DLD1 (cell line): Measurements from ENCODE around the gene HELZ2.

Source experiments
- in situ Hi-C: cut with HindIII; loops from 2 replicates; pipeline ENCODE4 v1.10.0; 2017; ENCODE audit warnings: low sequenced_read_pairs

HELZ2 gene

DNA sequence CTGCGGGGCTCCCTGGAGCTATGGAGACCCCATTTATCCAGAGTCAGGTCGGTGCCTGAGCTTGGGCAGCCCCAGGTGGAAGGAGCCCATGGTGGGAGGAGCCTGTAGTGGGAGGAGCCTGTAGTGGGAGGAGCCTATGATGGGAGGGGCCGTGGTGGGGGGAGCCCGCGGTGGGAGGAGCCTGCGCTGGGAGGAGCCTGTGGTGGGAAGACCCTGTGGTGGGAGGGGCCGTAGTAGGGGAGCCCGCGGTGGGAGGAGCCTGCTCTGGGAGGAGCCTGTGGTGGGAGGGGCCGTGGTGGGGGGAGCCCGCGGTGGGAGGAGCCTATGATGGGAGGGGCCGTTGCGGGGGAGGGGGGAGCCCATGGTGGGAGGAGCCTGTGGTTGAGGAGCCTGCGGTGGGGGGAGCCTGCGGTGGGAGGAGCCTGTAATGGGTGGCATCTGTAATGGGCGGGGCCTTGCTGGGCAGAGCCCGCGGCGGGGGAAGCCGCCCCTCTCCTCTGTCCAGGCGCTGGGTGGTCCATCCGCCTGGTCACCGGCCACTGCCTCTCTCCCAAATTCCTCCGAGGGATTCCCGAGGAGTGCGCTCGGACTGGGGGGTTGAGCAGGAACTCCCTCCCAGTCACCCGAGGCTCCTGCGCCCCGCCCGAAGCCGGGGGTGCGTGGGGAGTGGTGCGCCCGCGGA lies 20.6 kb downstream of the HELZ2 start:
- in situ Hi-C loops, result no loop called here

DNA sequence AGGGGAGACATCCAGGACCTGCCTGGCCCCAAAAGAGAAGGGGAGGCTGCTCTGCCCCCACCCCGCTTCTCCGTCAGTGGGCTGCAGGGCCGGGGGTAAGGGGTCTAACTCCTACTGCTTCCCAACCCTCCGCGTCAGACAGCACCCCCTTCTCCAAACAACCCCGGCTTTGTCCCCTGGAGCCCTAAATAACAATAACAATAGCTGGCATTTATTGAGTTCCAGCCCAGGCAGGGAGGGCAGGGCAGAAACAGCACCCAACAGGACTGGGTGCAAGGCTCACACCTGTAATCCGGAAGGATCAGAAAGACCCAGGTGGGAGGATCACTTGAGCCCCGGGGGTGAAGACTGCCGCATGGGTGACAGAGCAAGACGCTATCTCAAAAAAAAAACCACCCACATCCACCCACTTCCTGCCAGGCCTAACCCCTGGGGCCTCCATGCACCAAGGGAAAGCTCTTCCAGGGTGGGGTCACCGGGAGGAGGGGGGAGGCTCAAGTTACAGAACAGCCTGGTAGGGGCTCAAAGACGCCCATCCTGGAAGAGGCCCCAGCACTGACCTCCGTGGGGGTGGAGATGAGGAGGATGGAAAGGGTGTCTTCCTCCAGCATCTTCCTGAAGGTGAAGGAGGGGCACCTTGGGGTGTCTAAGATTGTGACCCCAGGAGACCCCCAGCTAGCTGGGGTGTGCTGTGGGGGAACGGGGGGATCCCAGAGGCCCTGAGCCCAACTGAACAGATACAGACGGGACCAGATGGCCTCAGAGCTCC lies 21.4 kb downstream of the HELZ2 start:
- in situ Hi-C loops, result no loop called here

DNA sequence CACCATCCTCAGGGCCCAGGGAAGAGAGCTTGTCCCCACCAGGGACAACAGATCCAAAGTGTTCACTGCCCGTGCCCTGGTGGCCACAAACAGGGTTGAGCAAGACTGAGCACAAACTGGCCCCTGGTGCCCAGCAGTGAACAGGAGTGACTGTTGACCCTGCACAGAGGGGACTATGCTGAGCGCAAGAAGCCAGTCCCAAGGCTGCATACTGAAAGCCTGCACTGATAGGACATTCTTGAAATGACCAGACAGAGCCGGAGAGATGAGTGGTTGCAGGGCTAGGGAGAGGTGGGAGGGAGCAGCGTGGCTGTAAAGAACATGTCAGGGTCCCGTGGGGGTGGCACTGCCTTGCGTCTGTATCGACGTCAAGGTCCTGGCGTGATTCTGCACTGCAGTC lies 23.0 kb downstream of the HELZ2 start:
- in situ Hi-C loops, result no loop called here

DNA sequence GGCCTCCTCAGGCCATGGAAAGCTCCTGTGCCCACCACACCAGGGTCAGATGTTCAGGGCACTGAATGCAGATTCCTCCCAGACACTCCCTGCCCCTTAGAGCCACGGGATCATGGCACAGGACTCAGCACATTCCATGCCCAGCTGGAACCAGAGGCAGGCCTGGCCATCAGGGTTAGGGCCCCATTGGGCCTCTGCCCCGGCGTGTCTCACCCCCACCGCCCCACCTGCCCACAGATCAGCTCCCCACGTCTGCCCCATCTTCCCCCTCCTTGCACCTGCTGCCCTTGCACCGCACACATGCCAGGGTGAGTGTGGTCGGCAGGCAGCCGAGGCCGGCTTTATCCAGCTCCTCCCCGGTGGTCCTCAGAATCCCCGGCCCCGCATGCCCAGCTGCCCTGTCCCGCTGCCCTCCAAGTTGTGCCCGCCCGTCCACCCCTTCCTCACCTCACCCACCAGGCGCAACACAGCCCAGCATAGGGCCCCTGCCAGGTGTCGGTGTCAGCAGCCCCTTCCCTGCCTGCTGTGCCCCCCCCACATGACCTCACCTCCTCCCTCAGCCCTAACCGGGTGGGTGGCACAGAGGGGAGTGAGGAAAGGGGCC lies 24.3 kb downstream of the HELZ2 start:
- in situ Hi-C loops, result no loop called here

DNA sequence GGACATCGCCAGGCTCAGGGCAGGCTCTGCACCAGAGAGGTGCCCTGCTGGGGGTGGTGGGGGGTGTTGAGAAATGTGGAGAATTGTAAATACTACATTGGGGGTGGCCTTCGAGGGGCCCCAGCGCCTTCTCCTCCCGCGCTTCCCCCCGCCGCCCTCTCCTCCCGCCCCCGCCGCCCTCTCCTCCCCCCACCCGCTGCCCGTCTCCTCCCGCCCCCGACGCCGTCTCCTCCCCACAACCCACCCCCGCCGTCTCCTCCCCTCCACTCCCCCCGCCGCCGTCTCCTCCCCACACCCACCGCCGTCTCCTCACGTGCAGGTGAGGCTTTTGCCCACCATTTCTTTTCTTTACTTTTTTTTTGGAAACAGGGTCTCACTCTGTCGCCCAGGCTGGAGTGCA lies 25.0 kb downstream of the HELZ2 start:
- in situ Hi-C loops, result no loop called here

DNA sequence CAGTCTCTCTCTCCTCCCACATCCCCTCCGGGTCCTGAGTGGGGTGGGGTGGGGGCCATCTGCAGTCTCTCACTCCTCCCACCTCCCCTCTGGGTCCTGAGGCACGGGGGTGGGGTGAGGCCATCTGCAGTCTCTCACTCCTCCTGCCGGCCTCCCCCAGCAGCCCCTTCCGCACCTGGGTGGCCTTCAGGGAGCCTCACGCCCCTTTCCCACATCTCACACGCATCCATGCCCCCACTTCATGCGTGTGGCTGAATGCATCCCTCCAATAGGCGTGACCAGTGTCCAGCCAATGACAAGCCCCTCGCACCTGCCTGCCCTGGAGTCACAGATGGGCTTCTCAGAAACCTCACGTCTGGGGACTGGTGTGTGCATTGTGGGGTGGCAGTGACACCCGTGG lies 25.5 kb downstream of the HELZ2 start:
- in situ Hi-C loops, result no loop called here

DNA sequence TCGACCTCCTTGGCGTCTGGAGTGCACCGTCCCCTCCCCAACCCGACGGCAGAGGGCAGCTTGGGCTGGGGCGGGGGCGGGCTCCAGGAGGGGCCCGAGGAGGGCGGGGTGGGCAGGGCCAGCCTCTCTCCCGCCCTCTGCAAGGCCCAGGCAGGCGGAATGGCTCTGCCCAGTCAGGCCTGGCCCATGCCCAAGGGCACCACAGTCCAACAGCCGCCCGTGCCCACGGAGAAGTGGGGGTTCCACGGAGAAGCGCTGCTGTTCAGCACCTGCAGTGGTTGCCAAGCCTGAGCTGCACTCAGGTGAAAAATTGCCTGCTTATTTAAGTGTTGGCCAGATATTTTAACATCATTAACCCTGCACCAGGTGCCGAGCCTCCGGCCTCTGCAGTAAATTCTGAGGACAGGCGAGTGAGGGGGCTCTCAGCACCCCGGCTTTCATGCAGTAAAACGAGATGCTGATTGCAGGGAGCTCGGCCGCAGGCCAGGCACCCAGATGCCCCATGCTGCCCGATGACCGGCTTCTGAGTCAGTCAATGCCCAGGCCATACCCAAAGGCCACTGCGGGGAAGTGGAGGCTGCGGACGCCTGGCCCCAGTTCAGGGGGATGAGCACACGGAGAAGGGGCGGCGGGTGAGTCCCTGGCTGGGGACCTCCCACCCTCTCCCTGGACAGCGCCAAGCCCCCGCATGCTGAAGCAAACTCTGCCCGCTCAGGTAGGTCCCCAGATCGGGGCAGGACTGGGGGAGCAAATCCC lies 26.1 kb downstream of the HELZ2 start, which contains the start of gene SRMS:
Gene SRMS (minus strand): TSS at position 25 of the 756 bp plus-strand sequence. CDS start 286 bp downstream, outside the sequence.
- in situ Hi-C loops, result no loop called here

DNA sequence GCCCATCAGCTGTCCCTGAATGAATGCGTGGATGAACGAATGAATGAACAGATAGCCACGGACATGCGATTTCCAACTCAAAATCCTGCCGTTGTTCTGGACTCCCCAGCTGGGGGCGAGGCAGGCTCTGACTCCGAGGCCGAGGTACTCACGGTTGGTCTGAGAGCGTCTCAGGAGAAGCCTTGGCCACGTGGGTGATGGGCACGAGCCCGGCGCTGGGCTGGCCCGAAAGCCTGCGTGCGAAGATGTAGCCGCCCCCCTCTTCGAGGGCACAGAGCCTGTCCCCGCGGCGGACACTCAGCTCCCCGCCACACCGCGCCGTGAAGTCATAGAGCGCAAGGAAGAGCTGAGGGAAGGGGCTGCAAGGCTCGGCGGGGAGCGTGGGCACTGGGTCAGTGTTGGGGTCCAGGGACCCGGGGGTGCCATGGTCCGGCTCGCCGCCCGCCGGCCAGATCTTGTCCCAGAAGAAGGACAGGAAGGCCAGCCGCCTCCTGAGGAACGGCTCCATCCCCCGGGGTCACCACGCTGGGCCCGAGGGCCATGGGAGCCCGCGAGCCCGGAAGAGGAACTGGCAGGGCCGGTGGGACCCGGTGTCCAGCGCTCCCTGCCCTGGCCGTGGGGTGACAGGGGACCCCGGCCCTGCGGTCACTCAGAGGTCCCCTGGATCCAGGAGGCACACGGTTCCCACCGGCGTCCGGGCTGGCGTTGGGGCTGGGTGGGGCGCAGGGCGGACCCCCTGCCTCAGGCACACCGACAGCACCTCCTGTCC lies 26.9 kb downstream of the HELZ2 start:
- in situ Hi-C loops, result no loop called here

DNA sequence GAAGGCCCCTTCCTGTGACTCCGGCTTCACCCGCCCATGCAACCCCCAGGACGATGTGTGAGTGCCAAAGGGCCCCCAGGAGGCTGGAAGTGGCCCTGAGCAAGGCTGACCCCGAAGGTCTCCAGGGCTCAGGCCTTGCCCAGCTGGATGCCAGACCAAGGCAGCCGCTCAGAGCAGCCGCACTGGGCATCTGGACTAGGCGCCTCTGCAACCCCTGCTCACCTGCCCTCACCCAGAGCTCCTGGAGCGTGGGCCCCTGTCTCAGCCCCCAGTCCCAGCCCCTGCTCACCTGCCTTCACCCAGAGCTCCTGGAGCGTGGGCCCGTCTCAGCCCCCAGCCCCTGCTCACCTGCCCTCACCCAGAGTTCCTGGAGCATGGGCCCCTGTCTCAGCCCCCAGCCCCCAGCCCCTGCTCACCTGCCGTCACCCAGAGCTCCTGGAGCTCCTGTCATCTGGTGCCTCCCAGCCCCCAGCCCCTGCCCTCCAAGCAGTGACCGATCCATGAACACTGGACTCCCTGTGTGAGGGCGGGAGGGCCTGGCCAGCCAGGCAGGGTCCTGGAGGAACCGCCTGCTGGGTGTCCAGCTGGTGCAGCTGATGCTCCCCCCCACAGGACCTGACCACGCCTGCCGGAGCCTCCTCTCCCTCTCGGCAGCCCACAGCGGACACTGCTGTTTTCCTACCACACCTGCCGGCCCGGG lies 27.6 kb downstream of the HELZ2 start:
- in situ Hi-C loops, result no loop called here

DNA sequence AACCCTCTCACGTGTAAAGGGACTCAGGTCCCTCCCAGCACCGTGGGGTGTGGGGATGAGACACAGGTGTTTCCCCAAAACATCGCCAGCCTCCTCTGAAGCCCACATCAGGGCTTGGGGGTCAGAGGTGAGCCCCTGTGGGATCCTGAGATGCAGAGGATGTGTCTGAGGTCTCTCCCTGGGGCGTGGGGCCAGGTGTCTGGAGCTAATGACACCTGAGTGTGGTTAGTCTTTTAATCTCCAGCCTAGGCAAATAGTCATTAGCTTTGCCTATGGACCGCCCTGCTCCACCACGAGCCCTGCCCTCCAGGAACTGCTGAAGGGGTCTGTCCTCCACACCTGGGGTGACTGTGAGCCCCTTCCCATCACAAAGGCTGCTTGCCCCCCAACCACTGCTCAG lies 28.2 kb downstream of the HELZ2 start:
- in situ Hi-C loops, result no loop called here

DNA sequence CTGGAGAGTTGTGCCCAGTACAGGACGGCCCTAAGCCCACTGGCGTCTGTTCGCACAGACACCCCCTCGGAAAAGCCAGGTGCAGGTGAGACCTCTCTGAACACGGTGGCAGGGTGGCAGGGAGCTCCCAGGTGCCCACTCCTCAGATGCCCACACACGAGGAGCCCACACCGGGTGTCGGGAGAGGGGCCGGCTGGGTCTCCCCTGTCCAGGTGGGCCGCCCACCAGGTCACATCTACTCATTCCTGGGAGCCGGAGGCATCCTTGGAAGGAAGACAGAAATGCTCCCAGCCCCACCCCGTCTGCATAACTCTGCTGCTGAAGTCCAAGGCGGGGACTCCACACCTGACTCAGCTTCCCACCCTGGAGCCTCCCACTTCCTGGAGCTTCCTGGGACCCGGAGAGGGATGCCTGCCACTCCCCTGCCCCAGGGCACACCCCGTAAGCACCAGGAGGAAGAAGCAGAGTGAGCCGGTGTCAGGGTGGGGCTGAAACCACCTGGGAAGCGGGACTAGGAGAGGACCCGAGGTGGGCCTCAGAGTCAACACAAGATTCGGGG lies 29.0 kb downstream of the HELZ2 start:
- in situ Hi-C loops, result no loop called here

DNA sequence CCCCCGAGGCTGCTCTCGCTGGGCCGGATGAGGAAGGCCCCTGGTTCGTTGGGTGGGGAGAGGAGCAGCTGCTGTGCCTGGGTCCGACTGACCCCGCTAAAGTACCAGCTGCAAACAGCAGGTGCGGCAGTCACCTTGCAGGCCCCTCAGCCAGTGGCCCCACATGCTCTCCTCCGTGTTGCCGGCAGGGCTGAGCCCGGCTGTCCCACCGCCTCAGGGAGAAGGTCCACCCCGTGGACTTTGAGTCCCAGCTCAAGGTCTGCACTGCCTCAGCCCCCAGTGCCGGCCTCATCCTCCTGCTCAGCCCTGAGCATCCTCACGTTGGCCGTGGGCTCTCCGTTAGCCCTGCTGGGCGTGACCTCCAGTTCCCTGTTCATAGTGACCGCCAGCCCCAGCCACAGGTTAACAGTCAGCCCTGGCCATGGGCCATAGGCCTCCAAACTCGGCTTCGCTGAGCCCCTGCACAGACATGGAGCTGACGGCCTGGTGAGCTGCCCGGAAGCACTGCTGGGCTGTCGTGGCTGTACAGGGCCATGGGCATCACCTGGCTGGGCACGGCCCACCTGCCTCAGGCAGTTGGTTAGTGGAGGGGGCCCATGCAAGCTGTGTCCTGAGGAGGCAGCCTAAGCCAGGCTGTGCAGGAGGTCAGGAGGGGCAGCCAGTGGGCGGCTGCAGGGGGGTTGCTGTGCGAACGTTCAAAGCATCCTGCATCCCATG lies 29.6 kb downstream of the HELZ2 start:
- in situ Hi-C loops, result no loop called here

DNA sequence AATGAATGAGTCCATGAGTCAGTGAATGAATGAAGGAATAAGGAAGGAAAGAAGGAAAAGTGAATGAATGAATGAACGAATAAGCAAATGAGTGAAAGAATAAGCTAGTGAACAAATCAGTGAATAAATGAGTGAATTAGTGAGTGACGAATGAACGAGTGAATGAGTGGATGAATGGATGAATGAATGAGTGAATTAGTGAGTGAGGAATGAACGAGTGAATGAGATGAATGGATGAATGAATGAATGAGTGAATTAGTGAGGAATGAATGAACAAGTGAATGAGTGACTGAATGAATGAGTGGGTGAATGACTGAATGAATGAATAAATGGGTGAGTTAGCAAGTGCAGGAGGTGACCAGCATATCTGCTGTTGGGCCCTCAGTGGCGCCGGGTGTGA lies 30.3 kb downstream of the HELZ2 start:
- in situ Hi-C loops, result no loop called here

DNA sequence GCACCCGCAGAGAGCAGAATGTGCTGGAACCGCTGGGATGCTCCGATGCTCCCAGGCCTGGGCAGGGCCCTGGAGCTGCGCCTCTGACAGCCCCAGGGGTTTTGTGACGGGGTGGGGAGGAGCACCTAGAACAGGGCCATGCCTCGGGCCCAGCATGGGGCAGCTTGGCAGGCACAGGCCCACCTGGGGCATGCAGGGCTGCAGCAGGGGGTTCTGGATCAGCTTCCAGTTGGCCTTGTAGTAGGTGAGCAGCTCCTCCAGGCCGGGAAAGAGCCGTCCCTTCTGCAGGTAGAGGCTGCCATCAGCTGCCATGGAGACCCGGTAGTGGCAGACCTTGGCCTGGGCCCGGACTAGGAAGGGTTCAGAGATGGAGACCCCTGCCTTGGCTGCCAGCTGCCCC lies 30.9 kb downstream of the HELZ2 start:
- in situ Hi-C loops, result no loop called here

DNA sequence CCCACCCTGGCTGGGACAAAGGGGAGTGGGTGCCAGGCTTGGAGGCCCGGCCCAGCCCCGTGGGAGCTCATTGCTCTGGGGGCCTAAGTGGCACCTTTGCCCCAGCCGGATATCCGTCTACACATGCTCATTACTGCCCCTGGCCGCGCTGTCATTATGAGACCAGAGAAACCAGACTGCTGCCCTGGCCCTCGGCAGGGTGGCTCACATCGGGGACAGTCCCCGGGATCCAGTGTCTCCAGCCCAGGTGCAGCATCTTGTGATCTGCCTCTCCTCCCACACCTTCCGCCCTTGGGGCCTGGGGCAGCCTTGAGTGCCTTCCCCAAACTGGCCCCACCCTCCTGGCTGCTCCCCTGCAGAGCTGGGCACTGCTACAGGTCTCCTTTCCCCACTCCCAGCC lies 31.3 kb downstream of the HELZ2 start:
- in situ Hi-C loops, result no loop called here

DNA sequence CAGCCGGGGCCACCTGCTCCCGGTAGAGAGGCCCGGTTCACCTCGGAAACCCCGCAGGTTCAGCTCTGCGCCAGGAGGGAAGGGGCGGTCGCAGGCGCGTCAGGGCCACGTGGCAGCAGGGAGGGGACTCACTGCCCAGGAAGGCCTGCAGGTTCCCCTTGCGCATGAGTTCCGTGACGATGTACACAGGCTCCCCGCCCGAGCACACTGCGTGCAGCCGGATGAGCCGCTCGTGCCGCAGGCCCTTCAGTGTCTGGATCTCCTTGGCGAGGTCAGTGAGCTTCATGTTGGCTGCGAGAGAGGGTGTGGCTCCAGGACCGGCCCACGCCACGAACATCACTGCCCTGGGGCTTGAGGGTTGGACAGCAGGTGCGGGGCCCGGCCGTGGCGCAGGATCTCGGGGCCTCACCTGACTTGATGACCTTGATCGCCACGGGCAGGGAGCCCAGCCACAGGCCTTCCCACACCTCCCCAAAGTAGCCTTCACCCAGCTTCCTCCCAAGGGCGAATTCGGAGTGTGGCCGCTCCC lies 31.9 kb downstream of the HELZ2 start:
- in situ Hi-C loops, result no loop called here

DNA sequence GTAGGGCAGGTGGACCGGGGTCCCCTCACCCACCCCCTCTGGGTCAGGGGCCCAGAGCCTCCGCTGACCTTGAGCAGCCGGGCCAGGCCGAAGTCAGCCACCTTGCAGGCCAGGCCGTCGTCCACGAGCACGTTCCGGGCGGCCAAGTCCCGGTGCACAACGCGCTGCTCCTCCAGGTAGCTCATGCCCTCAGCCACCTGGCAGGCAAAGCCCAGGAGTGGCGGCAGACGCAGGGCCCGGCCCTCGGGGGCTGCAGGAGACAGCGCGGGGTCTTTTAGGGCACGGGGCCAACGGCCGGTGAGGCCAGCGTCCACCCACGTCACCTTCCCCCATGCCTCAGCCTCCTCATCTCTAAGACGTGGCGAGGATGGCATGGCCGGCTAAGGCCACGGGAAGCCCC lies 32.7 kb downstream of the HELZ2 start:
- in situ Hi-C loops, result no loop called here

DNA sequence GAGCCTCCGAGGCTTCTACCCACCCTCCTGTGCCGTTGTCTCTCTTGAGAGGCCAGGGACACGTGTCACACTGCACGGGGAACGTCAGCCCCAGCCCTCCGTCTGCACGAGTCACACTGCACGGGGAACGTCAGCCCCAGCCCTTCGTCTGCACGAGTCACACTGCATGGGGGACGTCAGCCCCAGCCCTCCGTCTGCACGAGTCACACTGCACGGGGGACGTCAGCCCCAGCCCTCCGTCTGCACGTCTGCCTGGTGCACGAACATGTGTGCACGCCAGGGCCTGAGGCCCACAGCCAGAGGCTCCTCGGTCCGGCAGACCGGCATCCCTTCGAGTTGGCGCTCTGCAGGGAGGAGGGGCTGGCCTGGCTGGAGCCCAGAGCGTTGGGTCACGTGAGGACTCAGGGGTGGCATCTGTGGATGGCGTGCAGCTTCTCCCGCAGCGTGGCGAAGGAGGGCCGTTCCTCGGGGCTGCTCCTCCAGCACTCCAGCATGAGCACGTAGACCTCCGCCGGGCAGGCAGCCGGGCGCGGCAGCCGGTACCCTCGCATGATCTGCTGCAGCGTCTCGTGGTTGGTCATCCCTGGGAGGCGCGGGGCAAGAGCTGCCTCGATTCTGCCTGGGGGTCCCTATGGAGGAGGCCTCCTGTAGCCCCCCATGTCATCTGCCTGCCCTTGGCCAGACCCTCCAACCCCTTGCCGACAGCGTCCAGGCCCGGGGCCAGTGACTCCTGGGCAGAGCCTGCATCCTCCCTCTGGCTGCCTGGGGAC lies 33.4 kb downstream of the HELZ2 start:
- in situ Hi-C loops, result no loop called here
